Lower leg skin (tissue), 4 donors: ENCODE results near the gene SLC9A3. TPM values are rescaled to one million over a fixed set of nuclear protein-coding genes. Genes with fewer than 3 reads are reported as not detected.

Experiments
- DNase-seq, 2 donors: peaks; one replicate each; pipeline ENCODE4 v3.0.0-alpha.2; 2019; ENCODE audit warnings: low spot score in 2 of 2
- H3K4me3 ChIP-seq: fragments of 200-600 bp; sonication (generic); 2 replicates; pipeline ENCODE4 v1.5.1; 2017; ENCODE audit warnings: mild to moderate bottlenecking, low read depth; ENCODE audit not compliant: poor library complexity, severe bottlenecking
- CTCF ChIP-seq, 3 donors: fragments of 450-650 bp; IDR thresholded peaks; one replicate each; pipeline ENCODE4 v1.5.1; 2016; ENCODE audit warnings: antibody characterized with exemption in 3 of 3, mild to moderate bottlenecking in 3 of 3, moderate library complexity in 2 of 3
- POLR2A ChIP-seq, 2 donors: fragments of 450-650 bp; IDR thresholded peaks; one replicate each; pipeline ENCODE4 v1.6.1; 2016 to 2017; ENCODE audit warnings: antibody characterized with exemption in 2 of 2, mild to moderate bottlenecking in 1 of 2, moderate library complexity in 1 of 2
- WGBS, 2 donors: methylation state at CpG; one replicate each; pipeline ENCODE4 v1.1.5; 2018; 5-methylcytosine and 5-hydroxymethylcytosine counted together
- intact Hi-C: fragments of 100-400 bp; cut with DNase I; formaldehyde crosslinking; loops from one replicate; pipeline ENCODE4 v1.15.0; 2023; ENCODE audit warnings: low total_unique reads
- total RNA-seq, 4 donors: library from RNA; depleted of rRNA; stranded (reverse); fragments of >200 nt; gene quantifications; one replicate each; pipeline ENCODE4 v1.1.0, GENCODE V29; 2016

The SLC9A3 gene
- total RNA-seq, 4 donors from 2014 or later, result 4.8 to 7.1 (median 5.8) TPM

DNA sequence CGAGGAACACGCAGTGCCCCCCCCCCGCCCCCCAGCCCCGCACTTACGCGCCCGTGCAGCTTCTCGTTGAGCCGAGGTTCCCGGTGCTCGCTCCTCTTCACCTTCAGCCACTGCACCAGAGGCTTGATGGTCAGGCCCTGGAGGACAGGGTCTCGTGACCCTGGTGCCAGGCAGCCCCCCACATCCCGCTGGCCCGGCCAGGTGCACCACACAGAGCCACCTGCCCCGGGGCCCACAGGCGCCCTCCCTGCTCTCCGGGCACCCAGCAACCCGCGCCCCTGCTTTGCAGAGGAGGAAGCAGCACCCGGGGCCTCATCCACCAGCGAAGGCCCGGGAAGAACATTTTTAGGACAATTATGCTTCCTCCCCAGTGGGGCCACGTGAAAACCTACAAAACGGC, 42.2 kb downstream of the SLC9A3 start:
- intact Hi-C loops, result no loop called here
- 66 to 67% methylated on average over 11 to 18 of the region's 24 CpGs for WGBS, 2 donors
- no peak for DNase-seq
- no peak for TF ChIP-seq POLR2A (IDR thresholded peaks at IDR 0.05)
- no peak for TF ChIP-seq CTCF (IDR thresholded peaks at IDR 0.05)
- H3K4me3 ChIP-seq, result no peak overlapping the region

DNA sequence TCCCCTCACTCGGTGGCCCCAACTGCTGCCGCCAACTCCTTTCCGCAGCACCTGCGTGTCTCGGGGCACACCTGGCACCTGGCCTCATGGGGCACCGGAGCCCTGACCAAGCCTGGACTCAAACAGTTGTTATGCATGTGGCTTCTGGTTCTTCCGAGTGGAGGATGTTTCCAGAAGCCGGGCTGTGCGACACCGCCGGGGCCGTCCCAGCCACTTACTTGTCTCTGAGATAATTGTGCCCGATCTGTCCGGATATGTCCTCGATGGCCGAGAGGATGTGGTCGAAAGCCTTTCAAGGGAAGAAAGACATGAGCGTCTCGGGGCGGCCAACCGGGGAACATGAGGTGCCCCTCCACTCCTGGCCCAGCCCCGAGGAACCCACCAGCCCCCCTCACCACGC, 42.9 kb downstream of the SLC9A3 start:
- WGBS, 2 donors, result 81 to 86% methylated on average over 23 of the region's 23 CpGs
- TF ChIP-seq POLR2A (IDR thresholded peaks at IDR 0.05) (no peak), CTCF (IDR thresholded peaks at IDR 0.05) (no peak)
- H3K4me3 ChIP-seq, result no peak overlapping the region
- intact Hi-C loops, result no loop called here
- no peak for DNase-seq

GRCh38 chr5:479566-480319, 44.5 kb downstream of the SLC9A3 start:
- WGBS, 2 donors, result 71 to 84% methylated on average over 32 of the region's 34 CpGs
- no peak overlapping the region for H3K4me3 ChIP-seq
- TF ChIP-seq CTCF (IDR thresholded peaks at IDR 0.05) (no peak), POLR2A (IDR thresholded peaks at IDR 0.05) (no peak)
- intact Hi-C loops, result no loop called here
- no peak for DNase-seq

DNA sequence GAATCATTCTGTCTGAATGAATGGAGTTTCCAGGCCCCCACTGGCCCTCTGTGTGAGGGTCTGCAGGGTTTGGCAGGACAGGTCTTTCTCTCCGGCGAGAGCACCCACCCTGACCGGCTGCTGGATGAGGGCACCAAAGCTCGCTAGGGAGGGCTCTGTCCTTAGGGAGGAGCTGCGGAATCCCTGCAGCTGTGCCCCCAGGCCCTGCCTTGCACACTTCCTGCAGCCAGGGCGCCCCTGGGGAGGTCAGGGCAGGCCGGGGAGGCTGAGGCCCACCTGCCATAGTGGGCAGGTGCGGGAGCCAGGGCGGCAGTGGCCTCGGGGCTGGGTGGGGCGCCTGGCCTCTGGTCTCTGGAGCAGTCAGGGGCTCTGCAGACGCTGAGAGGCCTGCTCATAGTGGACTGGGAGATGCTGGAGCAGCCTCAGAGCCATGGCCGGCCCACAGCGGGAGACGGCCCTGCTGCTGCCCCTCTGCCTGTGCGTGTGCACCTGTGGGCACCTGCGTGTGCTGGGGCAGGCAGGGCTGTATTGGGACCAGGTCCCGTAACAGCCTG, 45.2 kb downstream of the SLC9A3 start:
- WGBS, 2 donors, result 48 to 86% methylated on average over 3 to 17 of the region's 18 CpGs
- TF ChIP-seq CTCF (IDR thresholded peaks at IDR 0.05) (no peak), POLR2A (IDR thresholded peaks at IDR 0.05) (no peak)
- H3K4me3 ChIP-seq, result no peak overlapping the region
- intact Hi-C loops, result no loop called here
- no peak for DNase-seq

GRCh38 chr5:478369-478981, 45.8 kb downstream of the SLC9A3 start:
- DNase-seq, result no peak
- TF ChIP-seq CTCF (IDR thresholded peaks at IDR 0.05), result no peak
- no peak overlapping the region for H3K4me3 ChIP-seq
- 58 to 59% methylated on average over 12 to 13 of the region's 18 CpGs for whole genome bisulfite sequencing, 2 donors
- intact Hi-C loops, result no loop called here
